Testis (tissue), 2 donors: ENCODE data around the gene SMG9.

Experiments
- POLR2A ChIP-seq: fragments of 450-650 bp; IDR thresholded peaks from one replicate; pipeline ENCODE4 v1.6.1; 2017; ENCODE audit warnings: antibody characterized with exemption, mild to moderate bottlenecking, moderate library complexity
- TF ChIP-seq, protein P1 (sequence below), 3 experiments: fragments of 450-650 bp in 2 of 3; fragments of 200-600 bp in 1 of 3; sonication (generic) in 1 of 3; IDR thresholded peaks; one replicate each; pipeline ENCODE4 v1.5.1; 2016 to 2019; ENCODE audit warnings: antibody characterized with exemption in 3 of 3, mild to moderate bottlenecking in 2 of 3, moderate library complexity in 1 of 3

DNA sequence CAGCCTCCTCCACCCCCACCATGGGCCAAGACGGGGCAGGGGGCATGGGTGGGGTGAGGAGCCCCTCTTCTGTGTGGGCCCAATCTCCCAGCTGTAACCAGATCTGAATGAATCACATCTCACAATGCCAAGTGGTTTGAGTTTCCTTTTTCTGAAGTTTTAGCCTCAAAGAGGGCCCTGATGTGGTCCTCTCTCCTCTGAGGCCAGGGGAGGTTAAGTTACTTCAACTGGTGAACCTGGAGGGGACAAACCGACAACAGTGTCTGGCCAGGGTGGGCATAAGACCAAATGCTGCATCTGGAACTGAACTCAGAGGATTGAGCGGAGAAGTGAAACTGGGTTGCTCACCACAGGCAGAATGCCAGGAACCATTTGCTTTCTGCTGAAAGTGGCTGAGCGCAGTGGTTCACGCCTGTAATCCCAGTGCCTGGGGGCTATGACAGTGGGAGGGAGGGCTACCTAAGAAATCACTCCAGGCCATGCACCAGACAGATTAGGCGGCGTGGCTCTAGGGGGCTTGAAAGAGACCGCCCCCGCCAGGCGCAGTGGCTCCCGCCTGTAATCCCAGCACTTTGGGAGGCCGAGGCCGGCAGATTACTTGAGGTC lies 54.3 kb downstream of the SMG9 start:
- no peak for TF ChIP-seq POLR2A
- TF ChIP-seq, protein P1, sequence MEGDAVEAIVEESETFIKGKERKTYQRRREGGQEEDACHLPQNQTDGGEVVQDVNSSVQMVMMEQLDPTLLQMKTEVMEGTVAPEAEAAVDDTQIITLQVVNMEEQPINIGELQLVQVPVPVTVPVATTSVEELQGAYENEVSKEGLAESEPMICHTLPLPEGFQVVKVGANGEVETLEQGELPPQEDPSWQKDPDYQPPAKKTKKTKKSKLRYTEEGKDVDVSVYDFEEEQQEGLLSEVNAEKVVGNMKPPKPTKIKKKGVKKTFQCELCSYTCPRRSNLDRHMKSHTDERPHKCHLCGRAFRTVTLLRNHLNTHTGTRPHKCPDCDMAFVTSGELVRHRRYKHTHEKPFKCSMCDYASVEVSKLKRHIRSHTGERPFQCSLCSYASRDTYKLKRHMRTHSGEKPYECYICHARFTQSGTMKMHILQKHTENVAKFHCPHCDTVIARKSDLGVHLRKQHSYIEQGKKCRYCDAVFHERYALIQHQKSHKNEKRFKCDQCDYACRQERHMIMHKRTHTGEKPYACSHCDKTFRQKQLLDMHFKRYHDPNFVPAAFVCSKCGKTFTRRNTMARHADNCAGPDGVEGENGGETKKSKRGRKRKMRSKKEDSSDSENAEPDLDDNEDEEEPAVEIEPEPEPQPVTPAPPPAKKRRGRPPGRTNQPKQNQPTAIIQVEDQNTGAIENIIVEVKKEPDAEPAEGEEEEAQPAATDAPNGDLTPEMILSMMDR (IDR thresholded peaks at IDR 0.05): no peak
